ENCODE results near the gene ALLC.

DNA sequence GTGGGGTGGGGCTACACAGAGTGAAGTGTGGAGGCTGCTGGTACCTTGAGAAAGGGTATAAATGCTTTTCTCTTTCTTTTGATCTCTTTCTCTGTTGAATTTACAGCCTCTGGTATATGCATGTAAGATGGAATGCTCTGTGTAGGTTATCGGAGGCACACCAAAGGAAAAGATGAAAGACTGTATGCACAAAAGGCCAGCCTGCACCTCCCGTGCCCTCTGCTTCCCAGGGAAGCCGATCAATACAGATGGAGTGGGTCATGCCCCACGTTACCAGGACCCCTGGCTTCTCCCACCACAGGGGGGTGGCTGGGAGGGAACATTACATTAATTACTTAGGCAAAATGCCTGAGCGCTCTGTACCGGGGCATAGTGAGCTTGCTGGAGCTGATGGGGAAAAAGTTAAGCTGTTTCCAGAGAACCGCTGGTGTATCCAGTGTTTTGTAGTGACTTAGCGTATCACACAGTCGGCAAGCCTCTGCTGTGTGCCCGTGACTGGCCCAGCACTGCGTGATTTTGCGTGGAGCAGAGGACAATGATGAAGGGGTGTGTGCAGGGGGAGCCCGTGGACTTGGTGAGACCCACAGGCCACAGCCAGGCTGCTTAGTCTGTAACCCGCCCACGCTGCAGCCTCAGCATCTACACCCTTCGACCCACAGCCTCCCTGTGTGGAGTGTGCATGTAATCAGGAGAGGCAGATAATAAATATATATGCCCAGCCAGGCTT is 8.0 kb downstream of the ALLC start:
- TF ChIP-seq CTCF (IDR thresholded peaks at IDR 0.05) (no peak), POLR2AphosphoS5 (IDR thresholded peaks at IDR 0.05) (no peak), EP300 (IDR thresholded peaks at IDR 0.05) (no peak), POLR2A (IDR thresholded peaks at IDR 0.05; ENCODE audit: low read depth) (no peak)
